ENCODE data around the gene SLC29A3. TPM values are rescaled to one million over a fixed set of nuclear protein-coding genes. Genes with fewer than 3 reads are reported as not detected.

Gene SLC29A3
- total RNA-seq, 8 experiments from 2014 or later = 2.3 to 7.6 (median 4.1) TPM

GRCh38 chr10:71388583-71389310 lies 69.7 kb downstream of the SLC29A3 start:
- H3K27ac ChIP-seq = no peak overlapping the region
- 20 to 80% (median 66%) methylated on average over 1 to 8 of the region's 8 CpGs; no CpG with 5 or more reads in 2 of the 10 experiments for WGBS, 10 experiments
- ATAC-seq (replicated peaks in 6 of 8) = peak in 3 of 8 experiments; percentile 54 to 87 (median 65)
- H3K4me3 ChIP-seq = no peak overlapping the region
- H3K4me1 ChIP-seq (replicated peaks in 1 of 2) = peaks cover 7% of the 10 kb centered on the region in 2 donors
- in situ Hi-C loops (cut with MboI; ENCODE audit: low pct_unique_long_range_greater_than_20kb in 2 of 9, low sequenced_read_pairs in 9 of 9, unreplicated experiment in 9 of 9) = loop anchor here (10.0 to 25.0 kb wide), 4 partner anchors 174 to 324 kb away; partner anchors contain the start of gene C10orf105 (in 5 of the 9)

GRCh38 chr10:71389768-71390460 lies 70.9 kb downstream of the SLC29A3 start:
- no peak overlapping the region for H3K4me3 ChIP-seq
- no peak overlapping the region for H3K27ac ChIP-seq
- H3K4me1 ChIP-seq (replicated peaks in 1 of 2) = peaks cover 7% of the 10 kb centered on the region in 2 donors
- in situ Hi-C loops (cut with MboI; ENCODE audit: low pct_unique_long_range_greater_than_20kb in 2 of 9, low sequenced_read_pairs in 9 of 9, unreplicated experiment in 9 of 9) = loop anchor here (10.0 to 25.0 kb wide), 4 partner anchors 172 to 322 kb away; partner anchors contain the start of gene C10orf105 (in 5 of the 9)
- WGBS, 10 experiments = 37 to 100% (median 81%) methylated on average over 2 to 10 of the region's 14 CpGs; no CpG with 5 or more reads in 4 of the 10 experiments
- no peak for ATAC-seq (replicated peaks in 6 of 8)

GRCh38 chr10:71390461-71390835 lies 71.4 kb downstream of the SLC29A3 start:
- H3K4me3 ChIP-seq = no peak overlapping the region
- H3K27ac ChIP-seq = no peak overlapping the region
- in situ Hi-C loops (cut with MboI; ENCODE audit: low pct_unique_long_range_greater_than_20kb in 2 of 9, low sequenced_read_pairs in 9 of 9, unreplicated experiment in 9 of 9) = loop anchor here (25.0 kb wide), 3 partner anchors 172 to 322 kb away; partner anchors contain the start of gene C10orf105 (in 5 of the 9)
- WGBS, 10 experiments = no CpG with 5 or more reads among the region's 10 CpGs
- H3K4me1 ChIP-seq (replicated peaks in 1 of 2) = peaks cover 7% of the 10 kb centered on the region in 2 donors
- ATAC-seq (replicated peaks in 6 of 8) = peak in 1 of 8 experiments; percentile 41

- H3K27ac ChIP-seq = no peak overlapping the region
- peaks cover 7% of the 10 kb centered on the region in 2 donors for H3K4me1 ChIP-seq (replicated peaks in 1 of 2)
- 0 to 67% (median 50%) methylated on average over 1 to 2 of the region's 3 CpGs; no CpG with 5 or more reads in 7 of the 10 experiments for WGBS, 10 experiments
- no peak overlapping the region for H3K4me3 ChIP-seq
- no peak for ATAC-seq (replicated peaks in 6 of 8)
- in situ Hi-C loops (cut with MboI; ENCODE audit: low pct_unique_long_range_greater_than_20kb in 2 of 9, low sequenced_read_pairs in 9 of 9, unreplicated experiment in 9 of 9) = loop anchor here (25.0 kb wide), 3 partner anchors 171 to 321 kb away; partner anchors contain the start of gene C10orf105 (in 5 of the 9)
Observed at GRCh38 chr10:71390921-71391690, 72.0 kb downstream of the SLC29A3 start.

GRCh38 chr10:71391701-71392100 lies 72.6 kb downstream of the SLC29A3 start:
- in situ Hi-C loops (cut with MboI; ENCODE audit: low pct_unique_long_range_greater_than_20kb in 2 of 9, low sequenced_read_pairs in 9 of 9, unreplicated experiment in 9 of 9) = loop anchor here (25.0 kb wide), 3 partner anchors 171 to 321 kb away; partner anchors contain the start of gene C10orf105 (in 5 of the 9)
- WGBS, 10 experiments = 40 to 100% (median 83%) methylated on average over 1 to 4 of the region's 5 CpGs; no CpG with 5 or more reads in 5 of the 10 experiments
- no peak for ATAC-seq (replicated peaks in 6 of 8)
- Histone ChIP-seq H3K27ac (no peak overlapping the region), H3K4me1 (replicated peaks in 1 of 2) (peaks cover 7% of the 10 kb centered on the region in 2 donors), H3K4me3 (no peak overlapping the region)

- no peak for ATAC-seq (replicated peaks in 6 of 8)
- Histone ChIP-seq H3K4me1 (replicated peaks in 1 of 2) (peaks cover 7% of the 10 kb centered on the region in 2 donors), H3K4me3 (no peak overlapping the region), H3K27ac (no peak overlapping the region)
- in situ Hi-C loops (cut with MboI; ENCODE audit: low pct_unique_long_range_greater_than_20kb in 2 of 9, low sequenced_read_pairs in 9 of 9, unreplicated experiment in 9 of 9) = loop anchor here (25.0 kb wide), 3 partner anchors 170 to 320 kb away; partner anchors contain the start of gene C10orf105 (in 5 of the 9)
- 0 to 50% (median 17%) methylated on average over 1 of the region's 1 CpG; no CpG with 5 or more reads in 6 of the 10 experiments for WGBS, 10 experiments
Observed at GRCh38 chr10:71392292-71392691, 73.2 kb downstream of the SLC29A3 start.

GRCh38 chr10:71392791-71393781 lies 74.0 kb downstream of the SLC29A3 start:
- in situ Hi-C loops (cut with MboI; ENCODE audit: low pct_unique_long_range_greater_than_20kb in 2 of 9, low sequenced_read_pairs in 9 of 9, unreplicated experiment in 9 of 9) = loop anchor here (25.0 kb wide), 3 partner anchors 169 to 319 kb away; partner anchors contain the start of gene C10orf105 (in 5 of the 9)

GRCh38 chr10:71393841-71394475 lies 74.9 kb downstream of the SLC29A3 start:
- Histone ChIP-seq H3K4me3 (no peak overlapping the region), H3K4me1 (replicated peaks in 1 of 2) (peaks cover 8 to 24% of the 10 kb centered on the region in 2 donors), H3K27ac (no peak overlapping the region)
- no peak for ATAC-seq (replicated peaks in 6 of 8)
- WGBS, 10 experiments = 0 to 100% (median 83%) methylated on average over 1 to 8 of the region's 8 CpGs; no CpG with 5 or more reads in 2 of the 10 experiments
- in situ Hi-C loops (cut with MboI; ENCODE audit: low pct_unique_long_range_greater_than_20kb in 2 of 9, low sequenced_read_pairs in 9 of 9, unreplicated experiment in 9 of 9) = loop anchor here (25.0 kb wide), 3 partner anchors 168 to 318 kb away; partner anchors contain the start of gene C10orf105 (in 5 of the 9)

More at GRCh38 chr10:71392791-71393781, 74.0 kb downstream of the SLC29A3 start:
- Histone ChIP-seq H3K27ac (no peak overlapping the region), H3K4me1 (replicated peaks in 1 of 2) (peaks cover 10 to 15% of the 10 kb centered on the region in 2 donors), H3K4me3 (no peak overlapping the region)
- 65 to 100% (median 80%) methylated on average over 1 to 11 of the region's 16 CpGs; no CpG with 5 or more reads in 1 of the 10 experiments for WGBS, 10 experiments
- no peak for ATAC-seq (replicated peaks in 6 of 8)

- in situ Hi-C loops (cut with MboI; ENCODE audit: low pct_unique_long_range_greater_than_20kb in 2 of 9, low sequenced_read_pairs in 9 of 9, unreplicated experiment in 9 of 9) = loop anchor here (25.0 kb wide), 3 partner anchors 167 to 317 kb away; partner anchors contain the start of gene C10orf105 (in 5 of the 9)
- no peak overlapping the region for H3K4me3 ChIP-seq
- 87 to 100% (median 96%) methylated on average over 1 to 9 of the region's 11 CpGs; no CpG with 5 or more reads in 3 of the 10 experiments for WGBS, 10 experiments
- no peak overlapping the region for H3K27ac ChIP-seq
- H3K4me1 ChIP-seq (replicated peaks in 1 of 2) = peaks cover 8 to 25% of the 10 kb centered on the region in 2 donors
- ATAC-seq (replicated peaks in 6 of 8) = no peak
Observed at GRCh38 chr10:71394926-71395562, 76.0 kb downstream of the SLC29A3 start.

- Histone ChIP-seq H3K4me3 (no peak overlapping the region), H3K27ac (no peak overlapping the region), H3K4me1 (replicated peaks in 1 of 2) (peaks cover 8 to 21% of the 10 kb centered on the region in 2 donors)
- no peak for ATAC-seq (replicated peaks in 6 of 8)
- WGBS, 10 experiments = 40 to 100% (median 84%) methylated on average over 1 to 4 of the region's 4 CpGs; no CpG with 5 or more reads in 2 of the 10 experiments
- in situ Hi-C loops (cut with MboI; ENCODE audit: low pct_unique_long_range_greater_than_20kb in 2 of 9, low sequenced_read_pairs in 9 of 9, unreplicated experiment in 9 of 9) = loop anchor here (25.0 kb wide), 3 partner anchors 167 to 317 kb away; partner anchors contain the start of gene C10orf105 (in 5 of the 9)
Observed at GRCh38 chr10:71395621-71396020, 76.6 kb downstream of the SLC29A3 start.

All from motor neuron (in vitro differentiated cells).